Prostate gland (tissue), 2 donors: ENCODE data around the gene NUP210.

Source experiments
- POLR2A ChIP-seq: fragments of 450-650 bp; IDR thresholded peaks from one replicate; pipeline ENCODE4 v1.6.1; 2016; ENCODE audit warnings: antibody characterized with exemption, mild to moderate bottlenecking
- TF ChIP-seq, protein P1 (sequence below), 4 experiments: fragments of 200-600 bp in 2 of 4; fragments of 450-650 bp in 2 of 4; sonication (generic) in 2 of 4; IDR thresholded peaks; 1 replicate in 3 of 4; 2 replicates in 1 of 4; pipeline ENCODE4 v1.5.1; 2016 to 2019; ENCODE audit warnings: antibody characterized with exemption in 4 of 4, mild to moderate bottlenecking in 2 of 4, moderate library complexity in 2 of 4

DNA sequence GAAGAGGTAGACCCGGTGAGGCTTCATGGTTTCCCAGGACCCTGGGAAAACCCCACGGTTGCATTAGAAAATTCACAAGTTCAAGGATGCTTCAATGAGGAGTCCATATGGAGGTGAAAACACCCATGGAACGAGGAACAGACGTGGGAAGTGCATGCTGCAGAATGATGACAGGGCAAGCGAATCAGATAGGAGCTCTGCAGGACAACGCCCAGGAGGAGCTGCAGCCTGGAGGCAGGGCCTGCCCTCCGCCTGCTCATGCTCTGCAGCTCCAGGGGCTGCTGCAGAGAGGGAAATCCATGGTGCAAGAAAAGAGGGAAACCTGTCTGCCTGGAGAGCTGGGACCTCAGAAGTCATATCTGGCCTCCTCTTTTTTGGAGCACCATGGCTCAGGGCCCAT is 61.5 kb downstream of the NUP210 start:
- TF ChIP-seq POLR2A: no peak
- TF ChIP-seq, protein P1, sequence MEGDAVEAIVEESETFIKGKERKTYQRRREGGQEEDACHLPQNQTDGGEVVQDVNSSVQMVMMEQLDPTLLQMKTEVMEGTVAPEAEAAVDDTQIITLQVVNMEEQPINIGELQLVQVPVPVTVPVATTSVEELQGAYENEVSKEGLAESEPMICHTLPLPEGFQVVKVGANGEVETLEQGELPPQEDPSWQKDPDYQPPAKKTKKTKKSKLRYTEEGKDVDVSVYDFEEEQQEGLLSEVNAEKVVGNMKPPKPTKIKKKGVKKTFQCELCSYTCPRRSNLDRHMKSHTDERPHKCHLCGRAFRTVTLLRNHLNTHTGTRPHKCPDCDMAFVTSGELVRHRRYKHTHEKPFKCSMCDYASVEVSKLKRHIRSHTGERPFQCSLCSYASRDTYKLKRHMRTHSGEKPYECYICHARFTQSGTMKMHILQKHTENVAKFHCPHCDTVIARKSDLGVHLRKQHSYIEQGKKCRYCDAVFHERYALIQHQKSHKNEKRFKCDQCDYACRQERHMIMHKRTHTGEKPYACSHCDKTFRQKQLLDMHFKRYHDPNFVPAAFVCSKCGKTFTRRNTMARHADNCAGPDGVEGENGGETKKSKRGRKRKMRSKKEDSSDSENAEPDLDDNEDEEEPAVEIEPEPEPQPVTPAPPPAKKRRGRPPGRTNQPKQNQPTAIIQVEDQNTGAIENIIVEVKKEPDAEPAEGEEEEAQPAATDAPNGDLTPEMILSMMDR (IDR thresholded peaks at IDR 0.05): no peak
